ENCODE data around the gene ZNF678.

ZNF678 gene

DNA sequence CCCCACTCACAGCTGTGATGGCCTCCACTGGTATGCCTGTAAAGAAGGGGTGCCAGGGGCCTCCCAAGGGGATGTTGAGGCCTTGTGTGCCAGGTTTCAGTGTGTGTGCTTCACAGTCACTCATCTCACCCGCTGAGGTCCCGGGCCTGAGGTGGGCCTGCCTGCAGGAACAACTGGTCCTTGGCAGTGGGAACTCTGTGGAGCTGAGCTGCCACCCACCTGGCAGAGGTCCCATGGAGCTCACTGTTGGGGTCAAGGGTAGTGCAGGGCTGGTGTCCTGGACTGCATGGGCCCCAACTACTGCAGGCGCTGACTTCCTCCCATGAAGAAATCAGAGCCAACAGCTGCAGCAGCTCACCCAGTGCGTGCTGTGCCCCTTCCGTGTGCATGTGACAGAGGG lies 17.3 kb upstream of the ZNF678 start:
- no peak for TF ChIP-seq MEIS1 (CRISPR knock-in tag; IDR thresholded peaks at IDR 0.05; ENCODE audit: borderline replicate concordance)
- Histone ChIP-seq H3K27ac (ENCODE audit: extremely low read depth, low read depth, low read length) (no peak overlapping the region), H3K36me3 (ENCODE audit: control insufficient read depth in 2 of 2, insufficient read depth in 1 of 2, low read length in 2 of 2) (no peaks in the 10 kb centered on the region), H3K4me3 (ENCODE audit: low read depth, low read length) (no peak overlapping the region), H3K4me1 (ENCODE audit: control insufficient read depth, insufficient read depth, low read length) (no peaks in the 10 kb centered on the region), H3K9me3 (ENCODE audit: control insufficient read depth, insufficient read depth, low read depth, low read length) (no peaks in the 10 kb centered on the region)
- POLR2A ChIA-PET: no interaction called here
- CTCF ChIA-PET: interaction anchor here (0.5 to 0.6 kb wide), 2 partner anchors 55 to 63 kb away, joined by 3 read pairs; no protein-coding TSS in a partner anchor

DNA sequence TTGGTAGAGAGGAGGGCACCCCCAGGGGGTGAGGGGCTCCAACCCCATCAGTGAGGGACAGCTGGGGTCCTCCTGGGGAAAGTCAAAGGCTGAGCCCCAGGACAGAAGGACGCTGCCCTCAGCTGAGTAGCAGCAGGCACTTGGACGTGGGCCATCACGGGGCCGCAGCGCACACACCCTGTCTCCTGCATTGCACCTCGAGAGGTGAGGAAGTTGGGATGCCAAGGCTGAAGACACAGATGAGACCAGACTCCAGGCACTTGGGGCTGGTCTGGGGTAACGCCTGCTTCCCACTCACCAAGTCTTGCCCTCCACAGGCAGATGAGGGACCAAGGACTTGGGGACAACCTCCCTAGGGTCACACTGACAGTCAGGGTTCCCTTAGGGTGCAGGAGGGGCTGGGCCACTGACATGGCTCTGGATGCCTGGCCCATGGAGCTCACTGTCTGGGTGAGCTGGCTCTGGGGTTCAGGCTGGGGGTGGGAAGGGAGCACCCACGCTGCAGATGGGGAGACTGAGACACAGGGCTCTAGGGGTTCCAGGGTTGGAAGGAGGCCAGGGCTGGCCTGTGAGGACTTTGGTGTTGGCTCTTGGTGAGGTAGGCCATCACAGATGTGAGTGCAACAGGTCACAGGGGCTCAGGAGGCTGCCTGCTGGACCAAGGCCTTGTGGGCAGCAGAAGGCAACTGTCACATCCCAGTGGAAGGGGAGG lies 16.6 kb upstream of the ZNF678 start:
- H3K36me3 ChIP-seq (ENCODE audit: control insufficient read depth in 2 of 2, insufficient read depth in 1 of 2, low read length in 2 of 2): no peaks in the 10 kb centered on the region
- POLR2A ChIA-PET: no interaction called here
- no peaks in the 10 kb centered on the region for H3K9me3 ChIP-seq (ENCODE audit: control insufficient read depth, insufficient read depth, low read depth, low read length)
- no peak overlapping the region for H3K4me3 ChIP-seq (ENCODE audit: low read depth, low read length)
- no peak for TF ChIP-seq ZNF837 (tag by site-specific recombination; IDR thresholded peaks at IDR 0.05)
- peak; percentile 86 for TF ChIP-seq SCRT2 (tag by site-specific recombination; IDR thresholded peaks at IDR 0.05)
- peak; percentile 44; the same call in 1 of the 2 replicates for TF ChIP-seq SCRT1 (tag by site-specific recombination; IDR thresholded peaks at IDR 0.05; ENCODE audit: borderline replicate concordance)
- no peak overlapping the region for H3K27ac ChIP-seq (ENCODE audit: extremely low read depth, low read depth, low read length)
- H3K4me1 ChIP-seq (ENCODE audit: control insufficient read depth, insufficient read depth, low read length): no peaks in the 10 kb centered on the region
- CTCF ChIA-PET: interaction anchor here (0.5 to 0.6 kb wide), 2 partner anchors 54 to 1571 kb away, joined by 3 read pairs; no protein-coding TSS in a partner anchor

GRCh38 chr1:227547310-227548118 lies 15.8 kb upstream of the ZNF678 start:
- no peak for TF ChIP-seq ZNF10 (tag by site-specific recombination; IDR thresholded peaks at IDR 0.05)
- TF ChIP-seq PRDM2 (tag by site-specific recombination; IDR thresholded peaks at IDR 0.05; ENCODE audit: borderline replicate concordance): no peak
- no peak for TF ChIP-seq ZNF670 (tag by site-specific recombination; IDR thresholded peaks at IDR 0.05; ENCODE audit: low read depth)
- no peak for TF ChIP-seq ZNF654 (tag by site-specific recombination; IDR thresholded peaks at IDR 0.05; ENCODE audit: low read depth)
- POLR2A ChIA-PET: no interaction called here
- H3K4me1 ChIP-seq (ENCODE audit: control insufficient read depth, insufficient read depth, low read length): no peaks in the 10 kb centered on the region
- no peaks in the 10 kb centered on the region for H3K9me3 ChIP-seq (ENCODE audit: control insufficient read depth, insufficient read depth, low read depth, low read length)
- H3K36me3 ChIP-seq (ENCODE audit: control insufficient read depth in 2 of 2, insufficient read depth in 1 of 2, low read length in 2 of 2): no peaks in the 10 kb centered on the region
- CTCF ChIA-PET: interaction anchor here (1.5 kb wide), 1 partner anchor 67 kb away, joined by 4 read pairs; no protein-coding TSS in a partner anchor
- H3K4me3 ChIP-seq (ENCODE audit: low read depth, low read length): no peak overlapping the region
- no peak overlapping the region for H3K27ac ChIP-seq (ENCODE audit: extremely low read depth, low read depth, low read length)

DNA sequence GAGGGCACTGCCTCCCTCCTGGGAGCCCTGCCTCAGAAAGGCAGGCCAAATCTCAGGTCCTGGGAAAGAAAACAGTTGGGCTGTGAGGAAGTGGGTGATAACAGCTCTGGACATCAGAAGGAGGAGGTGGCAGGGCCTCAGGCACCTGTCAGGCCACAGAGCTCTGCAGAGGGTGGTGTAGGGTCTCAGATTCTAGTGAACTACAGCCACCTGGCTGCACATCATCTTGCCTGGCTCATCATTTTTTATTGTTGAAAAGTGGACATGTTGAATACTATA lies 15.3 kb upstream of the ZNF678 start:
- no peaks in the 10 kb centered on the region for H3K9me3 ChIP-seq (ENCODE audit: control insufficient read depth, insufficient read depth, low read depth, low read length)
- CTCF ChIA-PET: interaction anchor here (1.5 kb wide), 1 partner anchor 67 kb away, joined by 4 read pairs; no protein-coding TSS in a partner anchor
- TF ChIP-seq PBX3 (CRISPR knock-in tag; IDR thresholded peaks at IDR 0.05) (no peak), SALL2 (tag by site-specific recombination; IDR thresholded peaks at IDR 0.05; ENCODE audit: borderline replicate concordance) (no peak), INSM2 (tag by site-specific recombination; IDR thresholded peaks at IDR 0.05) (no peak), ZNF549 (tag by site-specific recombination; IDR thresholded peaks at IDR 0.05) (no peak), KLF9 (tag by site-specific recombination; IDR thresholded peaks at IDR 0.05; ENCODE audit: low read depth) (no peak)
- no peaks in the 10 kb centered on the region for H3K36me3 ChIP-seq (ENCODE audit: control insufficient read depth in 2 of 2, insufficient read depth in 1 of 2, low read length in 2 of 2)
- no peaks in the 10 kb centered on the region for H3K4me1 ChIP-seq (ENCODE audit: control insufficient read depth, insufficient read depth, low read length)
- no peak overlapping the region for H3K4me3 ChIP-seq (ENCODE audit: low read depth, low read length)
- POLR2A ChIA-PET: no interaction called here
- no peak overlapping the region for H3K27ac ChIP-seq (ENCODE audit: extremely low read depth, low read depth, low read length)
